Midbrain (tissue), 1 donor: ENCODE measurements around the gene ACYP1.
"Not testable (repeated sequence)": the region's sequence is repeated elsewhere in the genome, so short reads cannot be mapped to it uniquely, and the experiment has no call there.

ENCODE experiments used
- DNase-seq: peaks from one replicate; lab custom pipeline; 2025; lab: John Stamatoyannopoulos, UW

Gene ACYP1

GRCh38 chr14:75068294-75069120 lies 4.7 kb upstream of the ACYP1 start:
- no peak for DNase-seq

GRCh38 chr14:75067765-75068164 lies 3.9 kb upstream of the ACYP1 start:
- not testable (repeated sequence) for DNase-seq

GRCh38 chr14:75067212-75067611 lies 3.4 kb upstream of the ACYP1 start:
- no peak for DNase-seq

- no peak for DNase-seq
Observed at GRCh38 chr14:75066691-75067090, 2.9 kb upstream of the ACYP1 start.

- DNase-seq: no peak
Observed at GRCh38 chr14:75064205-75064567, 362 bp upstream of the ACYP1 start.

- no peak for DNase-seq
Observed at GRCh38 chr14:75063013-75063412, 811 bp downstream of the ACYP1 start.

GRCh38 chr14:75060420-75060819 lies 3.4 kb downstream of the ACYP1 start:
- DNase-seq: no peak

GRCh38 chr14:75059642-75060041 lies 4.2 kb downstream of the ACYP1 start:
- no peak for DNase-seq

GRCh38 chr14:75054421-75054820 lies 9.4 kb downstream of the ACYP1 start:
- DNase-seq: no peak

- DNase-seq: no peak
Observed at GRCh38 chr14:75053396-75054291, 10.2 kb downstream of the ACYP1 start.

GRCh38 chr14:75051556-75051899 lies 12.3 kb downstream of the ACYP1 start:
- DNase-seq: no peak

- DNase-seq: peak; percentile 89
Observed at GRCh38 chr14:75050852-75051555, 12.8 kb downstream of the ACYP1 start, which contains the start of gene MLH3. MLH3 (minus strand) TSS chr14:75051467; CDS start chr14:75049655, 1,812 bp downstream.

GRCh38 chr14:75049731-75050201 lies 14.1 kb downstream of the ACYP1 start:
- DNase-seq: no peak

GRCh38 chr14:75049136-75049535 lies 14.7 kb downstream of the ACYP1 start:
- DNase-seq: peak; percentile 69

- DNase-seq: peak; percentile 39
Observed at GRCh38 chr14:75048101-75048500, 15.7 kb downstream of the ACYP1 start.

GRCh38 chr14:75047506-75047905 lies 16.3 kb downstream of the ACYP1 start:
- DNase-seq: no peak

GRCh38 chr14:75046899-75047298 lies 16.9 kb downstream of the ACYP1 start:
- DNase-seq: no peak

- no peak for DNase-seq
Observed at GRCh38 chr14:75046275-75046674, 17.5 kb downstream of the ACYP1 start.

GRCh38 chr14:75044752-75045151 lies 19.1 kb downstream of the ACYP1 start:
- no peak for DNase-seq

- no peak for DNase-seq
Observed at GRCh38 chr14:75044322-75044721, 19.5 kb downstream of the ACYP1 start.

GRCh38 chr14:75042035-75042434 lies 21.8 kb downstream of the ACYP1 start:
- no peak for DNase-seq

- DNase-seq: no peak
Observed at GRCh38 chr14:75041613-75042012, 22.2 kb downstream of the ACYP1 start.
